ENCODE data around the gene TMEM63C. TPM values are rescaled to one million over a fixed set of nuclear protein-coding genes. Genes with fewer than 3 reads are reported as not detected.

TMEM63C gene
- total and polyA plus RNA-seq, 5 donors = 0.03 to 0.23 (median 0.13) TPM; not detected in 1

Small RNA genes within 50 kb of the gene (microRNA-seq; reads per million reads assigned to microRNA genes)
- 0 reads per million in 2 donors for gene MIR1260A

Other genes with a start within 250 kb of the TMEM63C start
- gene IRF2BPL, start 153.1 kb upstream of the TMEM63C start, total RNA-seq = 10 to 100 TPM; 43.5 to 61.2 (median 51.5) TPM
- 22.0 TPM for gene IRF2BPL, start 153.1 kb upstream of the TMEM63C start, polyA plus RNA-seq
- 10 to 100 TPM; 54.3 to 73.1 (median 65.9) TPM for gene CIPC, start 83.5 kb upstream of the TMEM63C start, total RNA-seq
- gene CIPC, start 83.5 kb upstream of the TMEM63C start, polyA plus RNA-seq = 28.1 TPM
- gene ZDHHC22, start 40.0 kb upstream of the TMEM63C start, total RNA-seq = not detected
- not detected for gene ZDHHC22, start 40.0 kb upstream of the TMEM63C start, polyA plus RNA-seq
- gene NGB, start 89.4 kb downstream of the TMEM63C start, total RNA-seq = not detected
- gene NGB, start 89.4 kb downstream of the TMEM63C start, polyA plus RNA-seq = not detected
- 10 to 100 TPM; 15.2 to 21.9 (median 17.9) TPM for gene POMT2, start 139.1 kb downstream of the TMEM63C start, total RNA-seq
- 8.3 TPM for gene POMT2, start 139.1 kb downstream of the TMEM63C start, polyA plus RNA-seq
- 1 to 10 TPM; 4.5 to 8.3 (median 5.8) TPM for gene GSTZ1, start 139.2 kb downstream of the TMEM63C start, total RNA-seq
- gene GSTZ1, start 139.2 kb downstream of the TMEM63C start, polyA plus RNA-seq = 8.5 TPM
- 1 to 10 TPM; 6.4 to 7.5 (median 6.7) TPM for gene TMED8, start 195.3 kb downstream of the TMEM63C start, total RNA-seq
- 2.4 TPM for gene TMED8, start 195.3 kb downstream of the TMEM63C start, polyA plus RNA-seq
- under 1 TPM in 3 of 4 donors, not detected in 1; 0.24 to 0.49 (median 0.39) TPM for gene SAMD15, start 195.6 kb downstream of the TMEM63C start, total RNA-seq
- 0.07 TPM for gene SAMD15, start 195.6 kb downstream of the TMEM63C start, polyA plus RNA-seq
- gene NOXRED1, start 241.7 kb downstream of the TMEM63C start, total RNA-seq = under 1 TPM in 2 of 4 donors, not detected in 2; 0.24 to 0.31 TPM
- gene NOXRED1, start 241.7 kb downstream of the TMEM63C start, polyA plus RNA-seq = 0.09 TPM

Data from right cardiac atrium (tissue), 5 donors.